Liver (tissue), 9 donors: ENCODE data around the gene NOX3. TPM values are rescaled to one million over a fixed set of nuclear protein-coding genes. Genes with fewer than 3 reads are reported as not detected.

Source experiments
- DNase-seq: peaks from one replicate; pipeline ENCODE4 v3.0.0-alpha.2; 2017; ENCODE audit warnings: low spot score
- H3K27ac ChIP-seq, 2 donors: one replicate each; pipeline ENCODE4 v1.7.0; 2013; ENCODE audit warnings: inconsistent platforms in 2 of 2, low read length in 2 of 2, control low read depth in 1 of 2, low read depth in 1 of 2, mild to moderate bottlenecking in 1 of 2
- H3K27me3 ChIP-seq, 4 donors: one replicate each; pipeline versions ENCODE4 v1.6.1 to v1.7.0; 2013; ENCODE audit warnings: low read length in 3 of 4, inconsistent platforms in 1 of 4, mild to moderate bottlenecking in 1 of 4, moderate library complexity in 1 of 4; ENCODE audit not compliant: control insufficient read depth in 4 of 4, insufficient read depth in 4 of 4
- H3K36me3 ChIP-seq, 4 donors: one replicate each; pipeline versions ENCODE4 v1.6.1 to v1.7.0; 2013; ENCODE audit warnings: low read length in 3 of 4, mild to moderate bottlenecking in 3 of 4, low read depth in 1 of 4, moderate library complexity in 1 of 4; ENCODE audit not compliant: control insufficient read depth in 4 of 4, insufficient read depth in 3 of 4
- H3K4me1 ChIP-seq, 4 donors: one replicate each; pipeline versions ENCODE4 v1.6.1 to v1.7.0; 2013; ENCODE audit warnings: low read length in 3 of 4, mild to moderate bottlenecking in 3 of 4, moderate library complexity in 1 of 4; ENCODE audit not compliant: control insufficient read depth in 4 of 4, insufficient read depth in 4 of 4
- H3K4me3 ChIP-seq, 3 donors: one replicate each; pipeline versions ENCODE4 v1.6.1 to v1.7.0; 2013; ENCODE audit warnings: low read length in 3 of 3, control low read depth in 1 of 3, low read depth in 1 of 3, mild to moderate bottlenecking in 1 of 3
- H3K9ac ChIP-seq, 2 donors: one replicate each; pipeline ENCODE4 v1.7.0; 2013; ENCODE audit warnings: low read length in 2 of 2, mild to moderate bottlenecking in 2 of 2, moderate library complexity in 2 of 2, control low read depth in 1 of 2, low read depth in 1 of 2
- H3K9me3 ChIP-seq, 4 donors: one replicate each; pipeline versions ENCODE4 v1.6.1 to v1.7.0; 2013; ENCODE audit warnings: low read length in 3 of 4; ENCODE audit not compliant: control insufficient read depth in 4 of 4
- EGR1 ChIP-seq, 2 donors: IDR thresholded peaks; 2 replicates each; pipeline ENCODE4 v1.6.1; 2016 to 2018; ENCODE audit warnings: antibody characterized with exemption in 2 of 2, low read depth in 2 of 2
- FOXA1 ChIP-seq: IDR thresholded peaks from 2 replicates; pipeline ENCODE4 v1.6.1; 2016; ENCODE audit warnings: antibody characterized with exemption
- FOXA2 ChIP-seq: IDR thresholded peaks from 2 replicates; pipeline ENCODE4 v1.6.1; 2016; ENCODE audit warnings: antibody characterized with exemption
- GABPA ChIP-seq, 2 donors: IDR thresholded peaks in 1 of 2; conservative IDR thresholded peaks in 1 of 2; 2 replicates each; pipeline ENCODE4 v1.6.1; 2016; ENCODE audit warnings: antibody characterized with exemption in 2 of 2, mild to moderate bottlenecking in 1 of 2, moderate library complexity in 1 of 2
- HNF4A ChIP-seq, 2 donors: conservative IDR thresholded peaks; 2 replicates each; pipeline ENCODE4 v1.6.1; 2016; ENCODE audit warnings: antibody characterized with exemption in 2 of 2, mild to moderate bottlenecking in 2 of 2
- HNF4G ChIP-seq: IDR thresholded peaks from 2 replicates; pipeline ENCODE4 v1.6.1; 2016; ENCODE audit warnings: antibody characterized with exemption
- JUND ChIP-seq, 2 donors: IDR thresholded peaks; 2 replicates each; pipeline ENCODE4 v1.6.1; 2016; ENCODE audit warnings: antibody characterized with exemption in 2 of 2
- NR2F2 ChIP-seq: IDR thresholded peaks from 2 replicates; pipeline ENCODE4 v1.6.1; 2016; ENCODE audit warnings: antibody characterized with exemption
- RAD21 ChIP-seq, 2 donors: IDR thresholded peaks; 2 replicates each; pipeline ENCODE4 v1.6.1; 2016; ENCODE audit warnings: antibody characterized with exemption in 2 of 2, mild to moderate bottlenecking in 2 of 2
- RXRA ChIP-seq, 2 donors: IDR thresholded peaks; 2 replicates each; pipeline ENCODE4 v1.6.1; 2017 to 2018; ENCODE audit warnings: antibody characterized with exemption in 2 of 2, mild to moderate bottlenecking in 1 of 2
- SP1 ChIP-seq: IDR thresholded peaks from 2 replicates; pipeline ENCODE4 v1.6.1; 2018; ENCODE audit warnings: antibody characterized with exemption, mild to moderate bottlenecking
- TAF1 ChIP-seq: conservative IDR thresholded peaks from 2 replicates; pipeline ENCODE4 v1.6.1; 2016; ENCODE audit warnings: antibody characterized with exemption, mild to moderate bottlenecking
- YY1 ChIP-seq: IDR thresholded peaks from 2 replicates; pipeline ENCODE4 v1.6.1; 2016; ENCODE audit warnings: antibody characterized with exemption, mild to moderate bottlenecking
- WGBS: extraction: QIAGEN DNeasy Blood & Tissue Kit; methylation state at CpG from one replicate; pipeline ENCODE4 v1.1.7; 2013; 5-methylcytosine and 5-hydroxymethylcytosine counted together
- polyA plus RNA-seq, 2 donors: library from polyadenylated mRNA; stranded (reverse) in 1 of 2; unstranded in 1 of 2; fragments of 200-250 nt in 1 of 2; fragments of >200 nt in 1 of 2; fragmentation: Nextera tagmentation in 1 of 2; extraction: Ambion mirVana in 1 of 2; gene quantifications; one replicate each; pipeline versions ENCODE4 v1.2.1 to v1.2.3, GENCODE V29; 2013 to 2015
- total RNA-seq, 2 donors: library from RNA; depleted of rRNA; stranded (reverse); fragments of >200 nt; gene quantifications; one replicate each; pipeline ENCODE4 v1.2.3, GENCODE V29; 2014
- TF ChIP-seq, protein P1 (sequence below): IDR thresholded peaks from 2 replicates; pipeline ENCODE4 v1.6.1; 2016; ENCODE audit warnings: antibody characterized with exemption
- TF ChIP-seq, protein P2 (sequence below): fragments of 150-350 bp; IDR thresholded peaks from 2 replicates; pipeline ENCODE4 v1.5.1; 2017; ENCODE audit warnings: improper control_type of control experiment, low read depth, low read length; ENCODE audit not compliant: missing input control
- TF ChIP-seq, protein P3 (sequence below): IDR thresholded peaks from 2 replicates; pipeline ENCODE4 v1.6.1; 2016; ENCODE audit warnings: antibody characterized with exemption
- TF ChIP-seq, protein P4 (sequence below): IDR thresholded peaks from 2 replicates; pipeline ENCODE4 v1.6.1; 2016; ENCODE audit warnings: antibody characterized with exemption
- donor health status: healthy.
- donor health status: healthy.
- donor health status: healthy.
- donor health status: healthy.
- donor health status: healthy.

NOX3 gene
- total and polyA plus RNA-seq, 4 donors, result not detected

DNA sequence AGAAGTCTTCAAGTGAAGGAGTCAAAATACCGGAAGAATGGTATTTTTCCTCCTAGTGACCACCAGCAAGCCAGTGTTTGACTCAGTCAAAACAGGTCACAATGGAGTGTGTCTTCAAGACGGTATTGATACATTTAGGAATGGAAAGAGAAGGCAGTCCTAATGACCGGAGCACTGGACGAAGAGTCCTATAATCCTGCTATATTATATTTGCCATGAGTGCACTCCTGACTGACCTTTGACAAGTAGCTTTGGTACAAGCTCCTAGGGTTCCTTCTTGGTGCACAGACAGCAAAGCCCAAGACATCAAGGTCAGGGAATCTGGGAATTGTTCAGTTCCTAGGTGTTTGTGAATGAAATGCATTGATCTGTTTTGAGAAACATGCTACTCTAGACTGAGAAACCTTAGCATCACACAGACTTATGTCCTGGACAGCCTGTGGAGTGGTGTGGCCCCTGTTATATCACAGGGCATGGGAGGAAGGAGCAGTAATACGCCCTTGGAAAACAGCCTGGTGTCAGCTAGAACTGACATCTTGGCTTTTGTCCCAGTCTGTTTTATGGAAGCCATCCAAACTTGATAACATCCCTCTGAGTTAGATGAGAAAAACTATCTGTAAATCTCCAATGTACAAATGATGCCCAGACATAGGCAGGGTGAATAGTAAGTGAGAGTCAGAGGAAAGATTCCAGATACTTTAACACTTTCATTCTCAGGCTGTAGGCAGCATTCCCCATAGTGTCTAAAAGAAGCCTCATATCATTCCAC, 18.5 kb downstream of the NOX3 start (continued):
- TF ChIP-seq RXRA (IDR thresholded peaks at IDR 0.05), result no peak
- TF ChIP-seq GABPA (IDR thresholded peaks at IDR 0.05 in 1 of 2, conservative IDR thresholded peaks at IDR 0.05 in 1 of 2), result no peak

DNA sequence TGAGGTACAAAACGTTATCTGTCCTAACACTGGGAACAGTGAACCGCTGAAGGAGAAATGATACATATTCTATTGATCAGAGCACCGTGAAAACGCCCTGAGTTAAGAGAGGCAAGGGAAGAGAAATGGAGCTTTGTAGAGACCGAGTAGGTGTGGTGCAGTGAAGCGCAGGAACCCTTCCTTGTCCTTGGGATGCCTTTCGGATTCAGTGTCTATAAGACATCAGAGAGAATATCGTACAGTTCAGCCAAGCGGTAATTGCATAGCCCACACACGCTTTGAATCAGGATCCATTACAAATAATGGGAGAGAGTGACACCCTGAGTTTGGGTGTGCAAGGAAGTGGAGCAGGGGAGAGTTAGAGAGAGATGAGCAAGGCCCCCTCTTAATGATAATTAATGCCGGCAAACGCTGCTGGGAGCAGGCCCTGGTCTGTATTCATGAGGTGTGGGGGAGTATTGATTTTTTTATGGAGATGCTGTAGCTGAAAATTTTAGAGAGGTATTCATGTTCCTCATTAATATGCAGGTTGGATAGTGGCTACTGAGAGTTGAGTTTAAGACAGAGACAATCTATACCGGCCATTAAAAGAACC, 20.7 kb downstream of the NOX3 start:
- TF ChIP-seq RAD21 (IDR thresholded peaks at IDR 0.05) (no peak), GABPA (IDR thresholded peaks at IDR 0.05 in 1 of 2, conservative IDR thresholded peaks at IDR 0.05 in 1 of 2) (no peak), TAF1 (no peak), FOXA2 (no peak), SP1 (no peak), HNF4A (conservative IDR thresholded peaks at IDR 0.05) (no peak), EGR1 (IDR thresholded peaks at IDR 0.05; ENCODE audit: low read depth in 2 of 2) (no peak)
- TF ChIP-seq, protein P1, sequence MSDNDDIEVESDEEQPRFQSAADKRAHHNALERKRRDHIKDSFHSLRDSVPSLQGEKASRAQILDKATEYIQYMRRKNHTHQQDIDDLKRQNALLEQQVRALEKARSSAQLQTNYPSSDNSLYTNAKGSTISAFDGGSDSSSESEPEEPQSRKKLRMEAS, result no peak
- TF ChIP-seq, protein P2, sequence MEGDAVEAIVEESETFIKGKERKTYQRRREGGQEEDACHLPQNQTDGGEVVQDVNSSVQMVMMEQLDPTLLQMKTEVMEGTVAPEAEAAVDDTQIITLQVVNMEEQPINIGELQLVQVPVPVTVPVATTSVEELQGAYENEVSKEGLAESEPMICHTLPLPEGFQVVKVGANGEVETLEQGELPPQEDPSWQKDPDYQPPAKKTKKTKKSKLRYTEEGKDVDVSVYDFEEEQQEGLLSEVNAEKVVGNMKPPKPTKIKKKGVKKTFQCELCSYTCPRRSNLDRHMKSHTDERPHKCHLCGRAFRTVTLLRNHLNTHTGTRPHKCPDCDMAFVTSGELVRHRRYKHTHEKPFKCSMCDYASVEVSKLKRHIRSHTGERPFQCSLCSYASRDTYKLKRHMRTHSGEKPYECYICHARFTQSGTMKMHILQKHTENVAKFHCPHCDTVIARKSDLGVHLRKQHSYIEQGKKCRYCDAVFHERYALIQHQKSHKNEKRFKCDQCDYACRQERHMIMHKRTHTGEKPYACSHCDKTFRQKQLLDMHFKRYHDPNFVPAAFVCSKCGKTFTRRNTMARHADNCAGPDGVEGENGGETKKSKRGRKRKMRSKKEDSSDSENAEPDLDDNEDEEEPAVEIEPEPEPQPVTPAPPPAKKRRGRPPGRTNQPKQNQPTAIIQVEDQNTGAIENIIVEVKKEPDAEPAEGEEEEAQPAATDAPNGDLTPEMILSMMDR, result no peak
- TF ChIP-seq, protein P3, sequence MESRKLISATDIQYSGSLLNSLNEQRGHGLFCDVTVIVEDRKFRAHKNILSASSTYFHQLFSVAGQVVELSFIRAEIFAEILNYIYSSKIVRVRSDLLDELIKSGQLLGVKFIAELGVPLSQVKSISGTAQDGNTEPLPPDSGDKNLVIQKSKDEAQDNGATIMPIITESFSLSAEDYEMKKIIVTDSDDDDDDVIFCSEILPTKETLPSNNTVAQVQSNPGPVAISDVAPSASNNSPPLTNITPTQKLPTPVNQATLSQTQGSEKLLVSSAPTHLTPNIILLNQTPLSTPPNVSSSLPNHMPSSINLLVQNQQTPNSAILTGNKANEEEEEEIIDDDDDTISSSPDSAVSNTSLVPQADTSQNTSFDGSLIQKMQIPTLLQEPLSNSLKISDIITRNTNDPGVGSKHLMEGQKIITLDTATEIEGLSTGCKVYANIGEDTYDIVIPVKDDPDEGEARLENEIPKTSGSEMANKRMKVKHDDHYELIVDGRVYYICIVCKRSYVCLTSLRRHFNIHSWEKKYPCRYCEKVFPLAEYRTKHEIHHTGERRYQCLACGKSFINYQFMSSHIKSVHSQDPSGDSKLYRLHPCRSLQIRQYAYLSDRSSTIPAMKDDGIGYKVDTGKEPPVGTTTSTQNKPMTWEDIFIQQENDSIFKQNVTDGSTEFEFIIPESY, result no peak
- TF ChIP-seq, protein P4, sequence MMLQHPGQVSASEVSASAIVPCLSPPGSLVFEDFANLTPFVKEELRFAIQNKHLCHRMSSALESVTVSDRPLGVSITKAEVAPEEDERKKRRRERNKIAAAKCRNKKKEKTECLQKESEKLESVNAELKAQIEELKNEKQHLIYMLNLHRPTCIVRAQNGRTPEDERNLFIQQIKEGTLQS, result no peak
- 90% methylated on average over 13 of the region's 13 CpGs for WGBS

DNA sequence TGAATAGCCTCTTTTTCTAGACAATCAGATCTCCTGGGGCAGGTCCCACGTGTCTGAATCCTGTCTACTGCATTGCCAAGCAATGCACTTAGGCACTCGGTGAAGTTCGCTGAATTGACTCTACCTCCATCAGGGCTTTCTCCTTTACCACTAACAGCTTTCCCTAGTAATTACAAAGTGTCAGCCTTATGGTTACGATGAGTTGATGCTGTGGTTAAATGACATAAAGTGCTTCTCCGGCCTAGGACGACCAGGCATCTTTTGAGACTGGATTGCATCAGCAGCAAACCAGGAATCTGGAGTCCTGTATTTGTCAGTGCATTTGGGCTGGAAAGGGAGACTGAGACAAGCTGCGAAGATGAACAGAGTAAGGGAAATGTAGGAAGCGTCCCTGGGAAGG, 21.5 kb downstream of the NOX3 start:
- no peak for DNase-seq
- Histone ChIP-seq H3K36me3 (no peaks in the 10 kb centered on the region), H3K4me3 (no peak overlapping the region), H3K27ac (no peak overlapping the region), H3K9ac (no peak overlapping the region), H3K9me3 (no peaks in the 10 kb centered on the region), H3K27me3 (peaks cover 0 to 2% (median 0%) of the 10 kb centered on the region in 4 donors), H3K4me1 (no peaks in the 10 kb centered on the region)
- TF ChIP-seq, protein P3, result no peak
- TF ChIP-seq GABPA (IDR thresholded peaks at IDR 0.05 in 1 of 2, conservative IDR thresholded peaks at IDR 0.05 in 1 of 2) (no peak), FOXA2 (no peak), HNF4A (conservative IDR thresholded peaks at IDR 0.05) (no peak), SP1 (no peak), HNF4G (no peak), YY1 (no peak), JUND (IDR thresholded peaks at IDR 0.05) (no peak), TAF1 (no peak), FOXA1 (no peak), EGR1 (IDR thresholded peaks at IDR 0.05; ENCODE audit: low read depth in 2 of 2) (no peak), NR2F2 (no peak)
- TF ChIP-seq, protein P4, result no peak
- TF ChIP-seq, protein P2, result no peak
- 87% methylated on average over 8 of the region's 8 CpGs for WGBS

More for the DNA sequence above, 20.7 kb downstream of the NOX3 start:
- DNase-seq, result no peak
- H3K27ac ChIP-seq, result no peak overlapping the region
- peaks cover 0 to 2% (median 0%) of the 10 kb centered on the region in 4 donors for H3K27me3 ChIP-seq
- H3K4me3 ChIP-seq, result no peak overlapping the region
- no peaks in the 10 kb centered on the region for H3K9me3 ChIP-seq
- no peak overlapping the region for H3K9ac ChIP-seq
- no peaks in the 10 kb centered on the region for H3K4me1 ChIP-seq
- H3K36me3 ChIP-seq, result no peaks in the 10 kb centered on the region
